ENCODE results near the gene CD5L.

Gene CD5L

GRCh38 chr1:157844089-157844830 is 2.7 kb upstream of the CD5L start:
- no peak overlapping the region for H3K4me3 ChIP-seq (ENCODE audit: low read depth in 1 of 2, low read length in 2 of 2)
- no peak for ATAC-seq (ENCODE audit: insufficient read depth, low read depth)
- no peak overlapping the region for H3K9ac ChIP-seq (ENCODE audit: low read depth, low read length)
- H3K27ac ChIP-seq (ENCODE audit: low read length), result no peak overlapping the region
- peaks cover 23% of the 10 kb centered on the region for H3K27me3 ChIP-seq (ENCODE audit: insufficient read depth, low read length, poor library complexity)
- H4K20me1 ChIP-seq (ENCODE audit: insufficient read depth, low read length), result no peaks in the 10 kb centered on the region
- H3K9me3 ChIP-seq (ENCODE audit: insufficient read depth, low read length, severe bottlenecking), result no peaks in the 10 kb centered on the region
- no peak for TF ChIP-seq EZH2 (IDR thresholded peaks at IDR 0.05; ENCODE audit: borderline replicate concordance, low read depth, low read length, severe bottlenecking)
- no peak for TF ChIP-seq CTCF (IDR thresholded peaks at IDR 0.05; ENCODE audit: borderline replicate concordance, extremely low read depth, low read length, poor library complexity, severe bottlenecking)
- no peaks in the 10 kb centered on the region for H3K4me1 ChIP-seq (ENCODE audit: insufficient read depth, low read length)
- no peak for DNase-seq
- no peaks in the 10 kb centered on the region for H3K36me3 ChIP-seq (ENCODE audit: insufficient read depth, low read length)
- H2AFZ ChIP-seq (ENCODE audit: low read depth, low read length), result no peak overlapping the region
- H3K4me2 ChIP-seq (ENCODE audit: insufficient read depth, low read length), result no peak overlapping the region
- no peaks in the 10 kb centered on the region for H3K79me2 ChIP-seq (ENCODE audit: insufficient read depth, low read length)

GRCh38 chr1:157842939-157843338 is 1.3 kb upstream of the CD5L start:
- Histone ChIP-seq H3K9me3 (ENCODE audit: insufficient read depth, low read length, severe bottlenecking) (no peaks in the 10 kb centered on the region), H3K4me2 (ENCODE audit: insufficient read depth, low read length) (no peak overlapping the region), H2AFZ (ENCODE audit: low read depth, low read length) (no peak overlapping the region), H3K36me3 (ENCODE audit: insufficient read depth, low read length) (no peaks in the 10 kb centered on the region), H4K20me1 (ENCODE audit: insufficient read depth, low read length) (no peaks in the 10 kb centered on the region), H3K27me3 (ENCODE audit: insufficient read depth, low read length, poor library complexity) (peaks cover 23% of the 10 kb centered on the region), H3K79me2 (ENCODE audit: insufficient read depth, low read length) (no peaks in the 10 kb centered on the region), H3K4me1 (ENCODE audit: insufficient read depth, low read length) (no peaks in the 10 kb centered on the region), H3K9ac (ENCODE audit: low read depth, low read length) (no peak overlapping the region), H3K4me3 (ENCODE audit: low read depth in 1 of 2, low read length in 2 of 2) (no peak overlapping the region), H3K27ac (ENCODE audit: low read length) (no peak overlapping the region)
- no peak for DNase-seq
- TF ChIP-seq EZH2 (IDR thresholded peaks at IDR 0.05; ENCODE audit: borderline replicate concordance, low read depth, low read length, severe bottlenecking) (no peak), CTCF (IDR thresholded peaks at IDR 0.05; ENCODE audit: borderline replicate concordance, extremely low read depth, low read length, poor library complexity, severe bottlenecking) (no peak)
- no peak for ATAC-seq (ENCODE audit: insufficient read depth, low read depth)

GRCh38 chr1:157838966-157839365 is 2.6 kb downstream of the CD5L start:
- Histone ChIP-seq H3K36me3 (ENCODE audit: insufficient read depth, low read length) (no peaks in the 10 kb centered on the region), H3K4me3 (ENCODE audit: low read depth in 1 of 2, low read length in 2 of 2) (no peak overlapping the region), H3K4me2 (ENCODE audit: insufficient read depth, low read length) (no peak overlapping the region), H4K20me1 (ENCODE audit: insufficient read depth, low read length) (no peaks in the 10 kb centered on the region), H3K4me1 (ENCODE audit: insufficient read depth, low read length) (no peaks in the 10 kb centered on the region), H2AFZ (ENCODE audit: low read depth, low read length) (no peak overlapping the region), H3K79me2 (ENCODE audit: insufficient read depth, low read length) (no peaks in the 10 kb centered on the region), H3K27me3 (ENCODE audit: insufficient read depth, low read length, poor library complexity) (peaks cover 27% of the 10 kb centered on the region), H3K9me3 (ENCODE audit: insufficient read depth, low read length, severe bottlenecking) (no peaks in the 10 kb centered on the region), H3K27ac (ENCODE audit: low read length) (no peak overlapping the region), H3K9ac (ENCODE audit: low read depth, low read length) (no peak overlapping the region)
- no peak for DNase-seq
- TF ChIP-seq CTCF (IDR thresholded peaks at IDR 0.05; ENCODE audit: borderline replicate concordance, extremely low read depth, low read length, poor library complexity, severe bottlenecking) (no peak), EZH2 (IDR thresholded peaks at IDR 0.05; ENCODE audit: borderline replicate concordance, low read depth, low read length, severe bottlenecking) (no peak)
- no peak for ATAC-seq (ENCODE audit: insufficient read depth, low read depth)

Measured in DND-41 (cell line).